Activated CD4-positive, alpha-beta T cell treated with anti-CD3 and anti-CD28 coated beads for 36 hours (primary cell): ENCODE data around the gene TCTN1. TPM values are rescaled to one million over a fixed set of nuclear protein-coding genes. Genes with fewer than 3 reads are reported as not detected.
"Not testable (repeated sequence)": the region's sequence is repeated elsewhere in the genome, so short reads cannot be mapped to it uniquely, and the experiment has no call there.

Source experiments
- ATAC-seq: fragments of 200-7000 bp; cut with Tn5 transposase; one replicate; pipeline ENCODE4 v1.10.0; 2021; ENCODE audit warnings: mild to moderate bottlenecking, moderate library complexity
- CTCF ChIA-PET: fragments of 350-600 bp; sonication (Branson Sonifier 250); formaldehyde crosslinking; loops from one replicate; lab custom pipeline; 2021; ENCODE audit warnings: antibody characterized with exemption; lab: Charles Lee
- POLR2A ChIA-PET: fragments of 350-600 bp; sonication (Branson Sonifier 250); formaldehyde crosslinking; loops from one replicate; lab custom pipeline; 2021; ENCODE audit warnings: antibody characterized with exemption, inconsistent platforms; lab: Charles Lee
- DNase-seq: peaks from one replicate; pipeline ENCODE4 v3.0.0-alpha.2; 2020
- H3K27ac Mint-ChIP-seq: one replicate; pipeline ENCODE4 v1.8.0; 2021; ENCODE audit warnings: mixed read lengths
- H3K27me3 Mint-ChIP-seq: one replicate; pipeline ENCODE4 v1.8.0; 2021; ENCODE audit warnings: mixed read lengths
- H3K36me3 Mint-ChIP-seq: one replicate; pipeline ENCODE4 v1.8.0; 2021; ENCODE audit warnings: low read depth, mixed read lengths
- H3K4me1 Mint-ChIP-seq: one replicate; pipeline ENCODE4 v1.8.0; 2021; ENCODE audit warnings: mixed read lengths
- H3K4me3 Mint-ChIP-seq: one replicate; pipeline ENCODE4 v1.8.0; 2021; ENCODE audit warnings: mild to moderate bottlenecking, moderate library complexity, mixed read lengths
- H3K9me3 Mint-ChIP-seq: one replicate; pipeline ENCODE4 v1.8.0; 2021; ENCODE audit warnings: low read depth, mixed read lengths
- intact Hi-C, 2 experiments: fragments of 100-400 bp; cut with DNase I in 1 of 2; cut with micrococcal nuclease in 1 of 2; formaldehyde crosslinking; loops; one replicate each; pipeline versions ENCODE4 v1.14.2 to v1.15.1; 2022 to 2024; cut with DNase I, micrococcal nuclease
- total RNA-seq, 2 experiments: library from RNA; stranded (reverse); gene quantifications; one replicate each; pipeline ENCODE4 v1.2.3, GENCODE V29; 2021

The TCTN1 gene
- total RNA-seq: 1 to 10 TPM; 7.2 to 7.3 TPM

- Mint-ChIP-seq H3K4me3 (peak within 1 kb of the TSS; percentile 78), H3K9me3 (no peaks in the 10 kb centered on the region), H3K36me3 (no peaks in the 10 kb centered on the region), H3K27ac (peak within 1 kb of the TSS; percentile 67), H3K4me1 (peaks cover 12% of the 10 kb centered on the region), H3K27me3 (no peaks in the 10 kb centered on the region)
- intact Hi-C loops: loop anchor here in 1 of 2 experiments (1.0 to 10.0 kb wide), 9 partner anchors 31 to 489 kb away; partner anchors contain the start of genes ARPC3, ATP2A2, FAM216A and GPN3
- CTCF ChIA-PET: interaction anchor here (0.7 to 2.9 kb wide), 7 partner anchors 13 to 212 kb away, joined by 3 to 21 read pairs (median 5); partner anchors contain the start of genes ARPC3, FAM216A and GPN3
- peak; percentile 99 for ATAC-seq
- POLR2A ChIA-PET: interaction anchor here (0.7 to 1.2 kb wide), 4 partner anchors 33 to 146 kb away, joined by 3 to 9 read pairs (median 6); partner anchors contain the start of genes GPN3, RAD9B and VPS29
- peak; percentile 99 for DNase-seq
Measured at GRCh38 chr12:110613771-110614684, at the start of gene TCTN1. TSS of gene TCTN1 (plus strand) at chr12:110614129. CDS start at chr12:110614183, 54 bp downstream.

GRCh38 chr12:110564471-110564991, 49.4 kb upstream of the TCTN1 start:
- POLR2A ChIA-PET: interaction anchor here (0.9 kb wide), 1 partner anchor 10 kb away, joined by 6 read pairs; no protein-coding TSS in a partner anchor
- peaks cover 73% of the 10 kb centered on the region for H3K4me1 Mint-ChIP-seq
- DNase-seq: no peak
- intact Hi-C loops: loop anchor here in 1 of 2 experiments (1.0 kb wide), 1 partner anchor 8 kb away; no protein-coding TSS in a partner anchor
- peaks cover 23% of the 10 kb centered on the region for H3K36me3 Mint-ChIP-seq
- H3K9me3 Mint-ChIP-seq: peaks cover 3% of the 10 kb centered on the region
- no peaks in the 10 kb centered on the region for H3K27me3 Mint-ChIP-seq
- H3K27ac Mint-ChIP-seq: peak overlapping the region; percentile 76
- no peak overlapping the region for H3K4me3 Mint-ChIP-seq
- ATAC-seq: no peak
- CTCF ChIA-PET: interaction anchor here (2.1 to 7.1 kb wide), 3 partner anchors 11 to 36 kb away, joined by 7 to 57 read pairs (median 19); no protein-coding TSS in a partner anchor

DNA sequence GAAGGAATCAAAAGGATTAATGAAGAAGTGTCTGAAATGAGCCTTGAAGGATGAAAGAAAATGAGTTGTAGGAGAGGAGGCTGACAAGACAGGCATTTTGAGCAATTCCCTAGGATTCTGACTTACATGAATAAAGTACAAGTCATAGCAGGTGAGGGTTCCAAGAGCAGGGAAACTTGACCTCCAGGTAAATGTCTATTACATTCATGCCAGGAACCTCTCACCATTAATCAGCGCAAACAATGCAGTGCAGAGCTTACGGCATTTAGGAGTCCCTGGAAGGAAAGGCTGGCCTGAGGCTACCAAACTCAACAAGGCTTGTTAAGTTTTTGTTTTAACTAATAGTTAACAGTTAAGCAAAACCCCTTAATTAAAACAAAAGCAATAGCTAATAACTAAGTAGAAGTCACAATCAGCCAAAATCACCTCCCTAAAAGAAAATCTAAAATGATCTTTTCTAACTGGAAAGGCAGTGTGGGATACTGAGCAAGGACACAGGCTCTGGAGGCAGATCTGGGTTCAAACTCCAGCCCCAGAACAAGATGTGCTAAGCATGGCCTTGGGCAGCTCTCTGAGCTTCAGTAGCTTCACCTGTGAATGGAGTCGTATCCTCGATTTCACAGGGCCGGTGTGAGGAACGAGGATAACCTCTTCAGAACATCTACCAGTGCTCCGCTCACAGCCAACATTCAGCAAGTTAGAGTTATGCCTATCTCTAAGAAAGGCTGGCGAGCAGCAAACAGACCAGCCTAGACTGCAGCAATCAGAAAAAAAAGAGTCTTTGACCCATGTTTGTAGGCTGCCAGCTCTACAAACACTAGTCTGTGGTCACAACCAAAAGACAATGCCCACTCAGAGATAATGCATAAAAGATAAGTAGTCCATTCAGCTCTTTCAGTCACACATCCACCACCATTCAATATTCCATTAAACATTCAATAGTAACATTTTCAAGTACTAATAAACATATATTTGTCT, 47.7 kb upstream of the TCTN1 start:
- H3K27me3 Mint-ChIP-seq: no peaks in the 10 kb centered on the region
- peaks cover 9% of the 10 kb centered on the region for H3K9me3 Mint-ChIP-seq
- H3K27ac Mint-ChIP-seq: peak overlapping the region; percentile 81
- no peak overlapping the region for H3K4me3 Mint-ChIP-seq
- CTCF ChIA-PET: interaction anchor here (0.7 to 4.3 kb wide), 10 partner anchors 9 to 146 kb away, joined by 3 to 24 read pairs (median 4); no protein-coding TSS in a partner anchor
- intact Hi-C loops: no loop called here
- DNase-seq (no peak), ATAC-seq (no peak)
- peaks cover 68% of the 10 kb centered on the region for H3K4me1 Mint-ChIP-seq
- peaks cover 26% of the 10 kb centered on the region for H3K36me3 Mint-ChIP-seq
- POLR2A ChIA-PET: interaction anchor here (2.1 kb wide), 1 partner anchor 24 kb away, joined by 7 read pairs; no protein-coding TSS in a partner anchor

- Mint-ChIP-seq H3K27me3 (no peaks in the 10 kb centered on the region), H3K4me1 (peaks cover 62% of the 10 kb centered on the region), H3K27ac (peak overlapping the region; percentile 49), H3K9me3 (peaks cover 11% of the 10 kb centered on the region), H3K4me3 (no peak overlapping the region), H3K36me3 (peaks cover 31% of the 10 kb centered on the region)
- intact Hi-C loops: no loop called here
- POLR2A ChIA-PET: interaction anchor here (2.1 kb wide), 1 partner anchor 24 kb away, joined by 7 read pairs; no protein-coding TSS in a partner anchor
- DNase-seq (no peak), ATAC-seq (no peak)
- CTCF ChIA-PET: interaction anchor here (0.7 to 3.1 kb wide), 7 partner anchors 9 to 283 kb away, joined by 3 to 24 read pairs (median 3); partner anchors contain the start of gene FAM216A
Measured at GRCh38 chr12:110566993-110567392, 46.9 kb upstream of the TCTN1 start.

DNA sequence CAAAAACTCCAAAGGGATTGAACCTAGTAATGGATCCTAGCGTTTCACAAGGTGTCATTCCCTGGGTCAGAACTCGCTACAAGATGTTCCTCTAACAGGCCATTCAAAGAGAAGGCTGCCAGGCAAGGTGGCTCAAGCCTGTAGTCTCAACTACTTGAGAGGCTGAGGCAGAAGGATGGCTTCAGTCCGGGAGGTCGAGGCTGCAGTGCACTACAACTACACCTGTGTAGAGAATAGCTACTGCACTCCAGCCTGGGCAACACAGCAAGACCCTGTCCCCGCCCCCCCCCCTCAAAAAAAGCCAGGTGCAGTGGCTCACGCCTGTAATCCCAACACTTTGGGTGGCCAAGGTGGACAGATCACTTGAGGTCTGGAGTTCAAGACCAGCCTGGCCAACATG, 45.2 kb upstream of the TCTN1 start:
- Mint-ChIP-seq H3K4me1 (peaks cover 58% of the 10 kb centered on the region), H3K27ac (no peak overlapping the region), H3K27me3 (no peaks in the 10 kb centered on the region), H3K36me3 (peaks cover 37% of the 10 kb centered on the region), H3K9me3 (peaks cover 16% of the 10 kb centered on the region), H3K4me3 (no peak overlapping the region)
- intact Hi-C loops: no loop called here
- CTCF ChIA-PET: interaction anchor here (1.0 kb wide), 1 partner anchor 65 kb away, joined by 3 read pairs; no protein-coding TSS in a partner anchor
- DNase-seq (no peak), ATAC-seq (no peak)
- POLR2A ChIA-PET: no interaction called here

DNA sequence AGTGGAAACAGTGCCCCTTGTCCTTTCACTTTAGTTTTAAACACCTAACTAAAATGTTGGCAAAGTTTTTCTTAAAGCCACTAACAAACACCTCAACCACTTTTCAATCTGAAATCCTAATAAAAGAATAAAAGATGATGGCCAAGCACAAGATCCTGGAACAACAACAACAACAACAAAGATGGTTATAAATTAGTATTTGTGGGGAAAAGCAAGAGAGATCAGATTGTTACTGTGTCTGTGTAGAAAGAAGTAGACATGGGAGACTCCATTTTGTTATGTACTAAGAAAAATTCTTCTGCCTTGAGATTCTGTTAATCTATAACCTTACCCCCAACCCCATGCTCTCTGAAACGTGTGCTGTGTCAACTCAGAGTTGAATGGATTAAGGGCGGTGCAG, 44.1 kb upstream of the TCTN1 start:
- CTCF ChIA-PET: interaction anchor here (1.0 kb wide), 1 partner anchor 66 kb away, joined by 3 read pairs; no protein-coding TSS in a partner anchor
- Mint-ChIP-seq H3K9me3 (peaks cover 16% of the 10 kb centered on the region), H3K36me3 (peaks cover 40% of the 10 kb centered on the region), H3K4me1 (peaks cover 58% of the 10 kb centered on the region), H3K27ac (peak overlapping the region; percentile 73)
- H3K4me3 Mint-ChIP-seq, intact Hi-C loops, ATAC-seq, H3K27me3 Mint-ChIP-seq, DNase-seq, POLR2A ChIA-PET: not testable (repeated sequence)

- POLR2A ChIA-PET, H3K4me3 Mint-ChIP-seq, ATAC-seq, intact Hi-C loops, H3K27me3 Mint-ChIP-seq, H3K27ac Mint-ChIP-seq, DNase-seq: not testable (repeated sequence)
- Mint-ChIP-seq H3K4me1 (peaks cover 59% of the 10 kb centered on the region), H3K36me3 (peaks cover 38% of the 10 kb centered on the region), H3K9me3 (peaks cover 16% of the 10 kb centered on the region)
- CTCF ChIA-PET: interaction anchor here (1.3 kb wide), 1 partner anchor 19 kb away, joined by 3 read pairs; no protein-coding TSS in a partner anchor
Measured at GRCh38 chr12:110570798-110571197, 43.1 kb upstream of the TCTN1 start.

GRCh38 chr12:110574044-110574443, 39.9 kb upstream of the TCTN1 start:
- CTCF ChIA-PET: interaction anchor here (0.8 to 3.0 kb wide), 6 partner anchors 10 to 59 kb away, joined by 3 to 19 read pairs (median 8); no protein-coding TSS in a partner anchor
- Mint-ChIP-seq H3K9me3 (peaks cover 16% of the 10 kb centered on the region), H3K27me3 (no peaks in the 10 kb centered on the region), H3K4me3 (no peak overlapping the region), H3K36me3 (peaks cover 34% of the 10 kb centered on the region), H3K27ac (no peak overlapping the region), H3K4me1 (peaks cover 69% of the 10 kb centered on the region)
- ATAC-seq: no peak
- no peak for DNase-seq
- intact Hi-C loops: no loop called here
- POLR2A ChIA-PET: interaction anchor here (0.7 to 1.0 kb wide), 3 partner anchors 9 to 147 kb away, joined by 5 to 6 read pairs (median 5); no protein-coding TSS in a partner anchor

DNA sequence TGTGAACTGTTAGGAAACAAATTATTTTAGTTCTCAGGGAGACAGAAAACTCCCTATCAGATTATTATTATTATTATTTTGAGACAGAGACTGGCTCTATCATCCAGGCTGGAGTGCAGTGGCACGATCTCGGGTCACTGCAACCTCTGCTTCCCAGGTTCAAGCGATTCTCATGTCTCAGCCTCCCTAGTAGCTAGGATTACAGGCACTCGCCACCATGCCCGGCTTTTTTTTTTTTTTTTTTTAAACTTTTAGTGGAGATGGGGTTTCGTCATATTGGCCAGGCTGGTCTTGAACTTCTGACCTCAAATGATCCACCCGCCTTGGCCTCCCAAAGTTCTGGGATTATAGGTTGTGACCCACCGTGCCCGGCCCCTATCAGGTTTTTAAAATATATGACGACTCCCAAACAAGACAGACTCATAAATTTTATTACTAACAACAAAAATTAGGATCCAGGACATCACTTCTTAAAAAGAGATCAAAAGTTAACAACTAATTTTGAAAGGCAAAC, 39.2 kb upstream of the TCTN1 start:
- DNase-seq, H3K27me3 Mint-ChIP-seq, ATAC-seq, H3K27ac Mint-ChIP-seq, H3K4me3 Mint-ChIP-seq: not testable (repeated sequence)
- Mint-ChIP-seq H3K4me1 (peaks cover 71% of the 10 kb centered on the region), H3K36me3 (peaks cover 34% of the 10 kb centered on the region), H3K9me3 (peaks cover 12% of the 10 kb centered on the region)
- intact Hi-C loops: loop anchor here in 1 of 2 experiments (5.0 kb wide), 1 partner anchor 1887 kb away; no protein-coding TSS in a partner anchor
- ChIA-PET POLR2A (interaction anchor here (0.7 to 0.8 kb wide), 2 partner anchors 10 to 147 kb away, joined by 5 to 6 read pairs; no protein-coding TSS in a partner anchor), CTCF (interaction anchor here (0.7 to 3.0 kb wide), 8 partner anchors 10 to 60 kb away, joined by 3 to 19 read pairs (median 6); no protein-coding TSS in a partner anchor)
